Mesodermal cell (in vitro differentiated cells): ENCODE data around the gene SNRK.

ENCODE experiments used
- H3K27ac ChIP-seq: 2 replicates; pipeline ENCODE4 v1.7.0; 2013; ENCODE audit warnings: mild to moderate bottlenecking, low read depth, low read length, moderate library complexity; ENCODE audit not compliant: severe bottlenecking
- H3K36me3 ChIP-seq: 2 replicates; pipeline ENCODE4 v1.7.1; 2013; ENCODE audit warnings: mild to moderate bottlenecking, low read length, moderate library complexity; ENCODE audit not compliant: control insufficient read depth, insufficient read depth
- H3K4me1 ChIP-seq: one replicate; pipeline ENCODE4 v1.7.1; 2013; ENCODE audit warnings: mild to moderate bottlenecking, low read length; ENCODE audit not compliant: insufficient read depth, control insufficient read depth, poor library complexity, severe bottlenecking
- H3K4me3 ChIP-seq: 2 replicates; pipeline ENCODE4 v1.7.0; 2013; ENCODE audit warnings: low read length, control low read depth, mild to moderate bottlenecking; ENCODE audit not compliant: insufficient read depth, poor library complexity, severe bottlenecking; ENCODE audit errors: extremely low read depth
- H3K9me3 ChIP-seq: 2 replicates; pipeline ENCODE4 v1.7.1; 2013; ENCODE audit warnings: mild to moderate bottlenecking, low read length, moderate library complexity; ENCODE audit not compliant: control insufficient read depth
- WGBS, 2 experiments: methylation state at CpG; one replicate each; pipeline ENCODE4 v1.1.5; 2013; ENCODE audit warnings: missing lambda C conversion rate in 2 of 2; ENCODE audit not compliant: insufficient coverage in 2 of 2; 5-methylcytosine and 5-hydroxymethylcytosine counted together

SNRK gene

GRCh38 chr3:43289401-43289800 is 3.1 kb downstream of the SNRK start:
- no peak overlapping the region for H3K4me3 ChIP-seq
- no peak overlapping the region for H3K27ac ChIP-seq
- H3K4me1 ChIP-seq, result peaks cover 10% of the 10 kb centered on the region
- peaks cover 14% of the 10 kb centered on the region for H3K36me3 ChIP-seq
- no peaks in the 10 kb centered on the region for H3K9me3 ChIP-seq
- WGBS, 2 experiments, result 83 to 86% methylated on average over 2 of the region's 2 CpGs

GRCh38 chr3:43289841-43290470 is 3.6 kb downstream of the SNRK start:
- 94 to 98% methylated on average over 4 of the region's 5 CpGs for WGBS, 2 experiments

GRCh38 chr3:43290956-43291355 is 4.6 kb downstream of the SNRK start:
- WGBS, 2 experiments, result 90 to 93% methylated on average over 2 of the region's 4 CpGs
- peaks cover 14% of the 10 kb centered on the region for H3K36me3 ChIP-seq
- no peak overlapping the region for H3K4me3 ChIP-seq
- H3K4me1 ChIP-seq, result peaks cover 10% of the 10 kb centered on the region
- H3K27ac ChIP-seq, result no peak overlapping the region
- no peaks in the 10 kb centered on the region for H3K9me3 ChIP-seq

More at GRCh38 chr3:43289841-43290470, 3.6 kb downstream of the SNRK start:
- Histone ChIP-seq H3K4me3 (no peak overlapping the region), H3K4me1 (peaks cover 10% of the 10 kb centered on the region), H3K9me3 (no peaks in the 10 kb centered on the region), H3K27ac (no peak overlapping the region), H3K36me3 (peaks cover 14% of the 10 kb centered on the region)

GRCh38 chr3:43291546-43291945 is 5.2 kb downstream of the SNRK start:
- no peaks in the 10 kb centered on the region for H3K9me3 ChIP-seq
- WGBS, 2 experiments, result 60% methylated on average over 1 of the region's 1 CpG; no CpG with 5 or more reads in 1 of the 2 experiments
- H3K4me1 ChIP-seq, result peaks cover 12% of the 10 kb centered on the region
- H3K4me3 ChIP-seq, result no peak overlapping the region
- H3K27ac ChIP-seq, result no peak overlapping the region
- peaks cover 14% of the 10 kb centered on the region for H3K36me3 ChIP-seq

- H3K36me3 ChIP-seq, result peaks cover 8% of the 10 kb centered on the region
- no peak overlapping the region for H3K27ac ChIP-seq
- WGBS, 2 experiments, result no CpG with 5 or more reads among the region's 1 CpG
- peaks cover 15% of the 10 kb centered on the region for H3K4me1 ChIP-seq
- no peaks in the 10 kb centered on the region for H3K9me3 ChIP-seq
- H3K4me3 ChIP-seq, result no peak overlapping the region
These were observed 8.6 kb downstream of the SNRK start for GRCh38 chr3:43294975-43295374.

GRCh38 chr3:43296565-43296964 is 10.2 kb downstream of the SNRK start:
- WGBS, 2 experiments, result 80% methylated on average over 1 of the region's 1 CpG; no CpG with 5 or more reads in 1 of the 2 experiments
- Histone ChIP-seq H3K27ac (no peak overlapping the region), H3K4me1 (peaks cover 6% of the 10 kb centered on the region), H3K4me3 (no peak overlapping the region), H3K9me3 (no peaks in the 10 kb centered on the region), H3K36me3 (peaks cover 3% of the 10 kb centered on the region)

GRCh38 chr3:43298292-43298691 is 12.0 kb downstream of the SNRK start:
- Histone ChIP-seq H3K9me3 (no peaks in the 10 kb centered on the region), H3K4me1 (peaks cover 5% of the 10 kb centered on the region), H3K4me3 (no peak overlapping the region), H3K27ac (no peak overlapping the region), H3K36me3 (peaks cover 6% of the 10 kb centered on the region)
- WGBS, 2 experiments, result 92% methylated on average over 2 of the region's 2 CpGs; no CpG with 5 or more reads in 1 of the 2 experiments

- no peaks in the 10 kb centered on the region for H3K9me3 ChIP-seq
- 0 to 82% methylated on average over 1 to 2 of the region's 4 CpGs for WGBS, 2 experiments
- H3K4me3 ChIP-seq, result no peak overlapping the region
- H3K27ac ChIP-seq, result no peak overlapping the region
- peaks cover 11% of the 10 kb centered on the region for H3K36me3 ChIP-seq
- peaks cover 5% of the 10 kb centered on the region for H3K4me1 ChIP-seq
These were observed 12.4 kb downstream of the SNRK start for GRCh38 chr3:43298761-43299160.

GRCh38 chr3:43302116-43302880 is 16.0 kb downstream of the SNRK start:
- Histone ChIP-seq H3K9me3 (no peaks in the 10 kb centered on the region), H3K4me3 (no peak overlapping the region), H3K36me3 (peaks cover 20% of the 10 kb centered on the region), H3K4me1 (no peaks in the 10 kb centered on the region), H3K27ac (no peak overlapping the region)
- WGBS, 2 experiments, result no CpG with 5 or more reads among the region's 1 CpG

GRCh38 chr3:43304126-43304525 is 17.8 kb downstream of the SNRK start:
- Histone ChIP-seq H3K4me3 (no peak overlapping the region), H3K4me1 (no peaks in the 10 kb centered on the region), H3K27ac (no peak overlapping the region), H3K36me3 (peaks cover 22% of the 10 kb centered on the region), H3K9me3 (no peaks in the 10 kb centered on the region)
- no CpG with 5 or more reads among the region's 3 CpGs for WGBS, 2 experiments

GRCh38 chr3:43307226-43307625 is 20.9 kb downstream of the SNRK start:
- Histone ChIP-seq H3K9me3 (no peaks in the 10 kb centered on the region), H3K4me1 (no peaks in the 10 kb centered on the region), H3K27ac (no peak overlapping the region), H3K4me3 (no peak overlapping the region), H3K36me3 (peaks cover 29% of the 10 kb centered on the region)
- WGBS, 2 experiments, result 95% methylated on average over 2 of the region's 3 CpGs; no CpG with 5 or more reads in 1 of the 2 experiments
